GM21576 (cell line): Measurements from ENCODE around the gene FGF2.
"Not testable (repeated sequence)": the region's sequence is repeated elsewhere in the genome, so short reads cannot be mapped to it uniquely, and the experiment has no call there.

ENCODE experiments used
- ATAC-seq: cut with Tn5 transposase; IDR thresholded peaks from one replicate; pipeline ENCODE4 v1.9.1; 2021; ENCODE audit warnings: mild to moderate bottlenecking, moderate library complexity; ENCODE audit not compliant: unreplicated experiment

Gene FGF2

GRCh38 chr4:122921300-122921699, 94.7 kb downstream of the FGF2 start:
- no peak for ATAC-seq

GRCh38 chr4:122921971-122922876, 95.6 kb downstream of the FGF2 start, which contains the start of gene NUDT6:
NUDT6 (minus strand) TSS chr4:122922597; CDS start chr4:122922572, 25 bp downstream.
- ATAC-seq = peak; percentile 67

GRCh38 chr4:122922877-122923511, 96.4 kb downstream of the FGF2 start:
- peak; percentile 95 for ATAC-seq

- no peak for ATAC-seq
These were observed 102.3 kb downstream of the FGF2 start for GRCh38 chr4:122928930-122929329.

DNA sequence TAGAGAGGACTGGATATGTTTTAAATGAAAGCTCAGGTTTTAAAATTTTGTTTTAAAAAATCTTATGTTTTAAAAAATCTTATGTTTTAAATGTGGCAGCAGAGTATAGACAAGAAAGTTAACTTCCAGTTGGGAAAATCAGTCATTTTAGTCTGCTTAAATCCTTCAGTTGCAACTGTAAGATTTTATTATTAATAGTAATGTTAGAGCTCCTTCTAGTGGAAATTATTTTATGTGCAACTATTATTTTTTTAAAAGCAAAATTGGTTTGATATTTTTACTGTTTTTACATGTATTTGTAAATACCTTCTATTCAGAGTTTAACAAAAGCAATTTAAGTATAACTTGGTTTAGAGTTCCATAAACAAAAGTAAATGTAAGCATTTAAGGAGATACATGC, 104.2 kb downstream of the FGF2 start:
- ATAC-seq = no peak

GRCh38 chr4:122932763-122933162, 106.1 kb downstream of the FGF2 start:
- ATAC-seq = no peak

DNA sequence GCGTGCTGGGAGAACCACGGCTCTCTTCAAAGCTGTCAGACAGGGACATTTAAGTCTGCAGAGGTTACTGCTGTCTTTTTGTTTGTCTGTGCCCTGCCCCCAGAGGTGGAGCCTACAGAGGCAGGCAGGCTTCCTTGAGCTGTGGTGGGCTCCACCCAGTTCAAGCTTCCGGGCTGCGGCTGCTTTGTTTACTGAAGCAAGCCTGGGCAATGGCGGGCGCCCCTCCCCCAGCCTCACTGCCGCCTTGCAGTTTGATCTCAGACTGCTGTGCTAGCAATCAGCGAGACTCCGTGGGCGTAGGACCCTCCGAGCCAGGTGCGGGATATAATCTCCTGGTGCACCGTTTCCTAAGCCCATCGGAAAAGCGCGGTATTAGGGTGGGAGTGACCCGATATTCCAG, 118.5 kb downstream of the FGF2 start:
- ATAC-seq = not testable (repeated sequence)

- no peak for ATAC-seq
These were observed 119.5 kb downstream of the FGF2 start for GRCh38 chr4:122946142-122946541.
